Prostate gland (tissue), 2 donors: ENCODE data around the gene MYL12A.

Experiments used
- POLR2A ChIP-seq: fragments of 450-650 bp; IDR thresholded peaks from one replicate; pipeline ENCODE4 v1.6.1; 2016; ENCODE audit warnings: antibody characterized with exemption, mild to moderate bottlenecking
- POLR2AphosphoS5 ChIP-seq: sonication (generic); formaldehyde crosslinking; IDR thresholded peaks from one replicate; pipeline ENCODE4 v1.6.1; 2017; ENCODE audit warnings: antibody characterized with exemption
- TF ChIP-seq, protein P1 (sequence below), 4 experiments: fragments of 200-600 bp in 2 of 4; fragments of 450-650 bp in 2 of 4; sonication (generic) in 2 of 4; IDR thresholded peaks; 1 replicate in 3 of 4; 2 replicates in 1 of 4; pipeline ENCODE4 v1.5.1; 2016 to 2019; ENCODE audit warnings: antibody characterized with exemption in 4 of 4, mild to moderate bottlenecking in 2 of 4, moderate library complexity in 2 of 4

DNA sequence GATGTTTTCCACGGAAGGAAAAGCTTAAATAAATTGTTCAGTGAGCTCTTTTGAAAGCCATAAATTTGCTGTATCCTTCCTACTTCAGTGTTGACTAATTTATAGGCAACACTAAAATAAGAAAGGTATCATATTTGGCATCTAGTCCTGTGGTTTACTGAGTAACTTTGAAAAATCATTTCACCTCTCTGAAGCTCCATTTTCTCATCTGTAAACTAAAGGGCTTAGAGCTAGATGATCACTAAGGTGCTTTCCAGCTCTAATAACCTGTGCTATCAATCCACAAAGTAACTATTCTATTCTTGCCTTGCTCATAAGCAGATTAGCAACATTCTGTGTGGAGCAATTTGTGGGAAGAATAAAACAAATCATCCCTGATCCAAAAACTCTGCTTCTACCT is 24.2 kb upstream of the MYL12A start:
- no peak for TF ChIP-seq POLR2A
- TF ChIP-seq, protein P1, sequence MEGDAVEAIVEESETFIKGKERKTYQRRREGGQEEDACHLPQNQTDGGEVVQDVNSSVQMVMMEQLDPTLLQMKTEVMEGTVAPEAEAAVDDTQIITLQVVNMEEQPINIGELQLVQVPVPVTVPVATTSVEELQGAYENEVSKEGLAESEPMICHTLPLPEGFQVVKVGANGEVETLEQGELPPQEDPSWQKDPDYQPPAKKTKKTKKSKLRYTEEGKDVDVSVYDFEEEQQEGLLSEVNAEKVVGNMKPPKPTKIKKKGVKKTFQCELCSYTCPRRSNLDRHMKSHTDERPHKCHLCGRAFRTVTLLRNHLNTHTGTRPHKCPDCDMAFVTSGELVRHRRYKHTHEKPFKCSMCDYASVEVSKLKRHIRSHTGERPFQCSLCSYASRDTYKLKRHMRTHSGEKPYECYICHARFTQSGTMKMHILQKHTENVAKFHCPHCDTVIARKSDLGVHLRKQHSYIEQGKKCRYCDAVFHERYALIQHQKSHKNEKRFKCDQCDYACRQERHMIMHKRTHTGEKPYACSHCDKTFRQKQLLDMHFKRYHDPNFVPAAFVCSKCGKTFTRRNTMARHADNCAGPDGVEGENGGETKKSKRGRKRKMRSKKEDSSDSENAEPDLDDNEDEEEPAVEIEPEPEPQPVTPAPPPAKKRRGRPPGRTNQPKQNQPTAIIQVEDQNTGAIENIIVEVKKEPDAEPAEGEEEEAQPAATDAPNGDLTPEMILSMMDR (IDR thresholded peaks at IDR 0.05): no peak
- TF ChIP-seq POLR2AphosphoS5: no peak
